Hepatocyte (in vitro differentiated cells): Measurements from ENCODE around the gene CD163L1.

Experiments used
- EZH2 ChIP-seq: fragments of 200-600 bp; sonication (generic); IDR thresholded peaks from 2 replicates; pipeline ENCODE4 v1.6.1; 2016; ENCODE audit warnings: antibody characterized with exemption, mild to moderate bottlenecking, borderline replicate concordance
- TF ChIP-seq, protein P1 (sequence below): fragments of 200-600 bp; sonication (generic); IDR thresholded peaks from 2 replicates; pipeline ENCODE4 v1.5.1; 2016; ENCODE audit warnings: antibody characterized with exemption, mild to moderate bottlenecking; ENCODE audit not compliant: poor library complexity

DNA sequence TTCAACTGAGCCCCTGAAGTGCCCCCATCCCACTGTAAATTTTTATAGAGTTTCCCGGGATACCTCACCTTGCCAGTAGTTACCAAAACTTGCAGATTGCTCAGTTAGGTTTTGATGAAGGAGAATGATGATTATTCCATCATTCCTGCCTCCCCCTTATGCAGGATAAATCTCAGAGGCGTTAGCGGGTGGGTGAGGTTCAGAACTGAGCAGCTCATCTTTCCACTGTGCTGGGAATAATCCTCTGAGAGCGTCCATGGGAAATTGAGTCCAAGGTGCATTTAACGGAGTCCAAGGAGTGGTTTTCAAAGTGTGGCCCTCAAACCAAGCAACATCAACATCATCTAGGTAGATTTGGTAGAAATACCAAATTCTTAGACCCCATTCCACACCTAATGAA is 121.4 kb downstream of the CD163L1 start:
- TF ChIP-seq, protein P1, sequence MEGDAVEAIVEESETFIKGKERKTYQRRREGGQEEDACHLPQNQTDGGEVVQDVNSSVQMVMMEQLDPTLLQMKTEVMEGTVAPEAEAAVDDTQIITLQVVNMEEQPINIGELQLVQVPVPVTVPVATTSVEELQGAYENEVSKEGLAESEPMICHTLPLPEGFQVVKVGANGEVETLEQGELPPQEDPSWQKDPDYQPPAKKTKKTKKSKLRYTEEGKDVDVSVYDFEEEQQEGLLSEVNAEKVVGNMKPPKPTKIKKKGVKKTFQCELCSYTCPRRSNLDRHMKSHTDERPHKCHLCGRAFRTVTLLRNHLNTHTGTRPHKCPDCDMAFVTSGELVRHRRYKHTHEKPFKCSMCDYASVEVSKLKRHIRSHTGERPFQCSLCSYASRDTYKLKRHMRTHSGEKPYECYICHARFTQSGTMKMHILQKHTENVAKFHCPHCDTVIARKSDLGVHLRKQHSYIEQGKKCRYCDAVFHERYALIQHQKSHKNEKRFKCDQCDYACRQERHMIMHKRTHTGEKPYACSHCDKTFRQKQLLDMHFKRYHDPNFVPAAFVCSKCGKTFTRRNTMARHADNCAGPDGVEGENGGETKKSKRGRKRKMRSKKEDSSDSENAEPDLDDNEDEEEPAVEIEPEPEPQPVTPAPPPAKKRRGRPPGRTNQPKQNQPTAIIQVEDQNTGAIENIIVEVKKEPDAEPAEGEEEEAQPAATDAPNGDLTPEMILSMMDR, result no peak
- no peak for TF ChIP-seq EZH2
